GM13976 (cell line): ENCODE measurements around the gene TRABD.

ENCODE experiments used
- DNase-seq: peaks from one replicate; pipeline ENCODE4 v3.0.0; 2012; ENCODE audit warnings: low spot score
- in situ Hi-C: fragments of 300-500 bp; cut with MboI; formaldehyde crosslinking; loops from one replicate; pipeline ENCODE4 v1.12.0; 2022; ENCODE audit warnings: low sequenced_read_pairs, mixed read lengths, inconsistent platforms; ENCODE audit not compliant: unreplicated experiment
- TF ChIP-seq, protein P1 (sequence below): IDR thresholded peaks from 2 replicates; pipeline ENCODE4 v1.5.1; 2012; ENCODE audit warnings: borderline replicate concordance, mild to moderate bottlenecking; ENCODE audit not compliant: insufficient read depth; ENCODE audit errors: extremely low read depth, missing control alignments, control extremely low read depth

The TRABD gene

GRCh38 chr22:50190182-50190940 lies 4.6 kb downstream of the TRABD start:
- in situ Hi-C loops: no loop called here
- DNase-seq: peak; percentile 87
- TF ChIP-seq, protein P1, sequence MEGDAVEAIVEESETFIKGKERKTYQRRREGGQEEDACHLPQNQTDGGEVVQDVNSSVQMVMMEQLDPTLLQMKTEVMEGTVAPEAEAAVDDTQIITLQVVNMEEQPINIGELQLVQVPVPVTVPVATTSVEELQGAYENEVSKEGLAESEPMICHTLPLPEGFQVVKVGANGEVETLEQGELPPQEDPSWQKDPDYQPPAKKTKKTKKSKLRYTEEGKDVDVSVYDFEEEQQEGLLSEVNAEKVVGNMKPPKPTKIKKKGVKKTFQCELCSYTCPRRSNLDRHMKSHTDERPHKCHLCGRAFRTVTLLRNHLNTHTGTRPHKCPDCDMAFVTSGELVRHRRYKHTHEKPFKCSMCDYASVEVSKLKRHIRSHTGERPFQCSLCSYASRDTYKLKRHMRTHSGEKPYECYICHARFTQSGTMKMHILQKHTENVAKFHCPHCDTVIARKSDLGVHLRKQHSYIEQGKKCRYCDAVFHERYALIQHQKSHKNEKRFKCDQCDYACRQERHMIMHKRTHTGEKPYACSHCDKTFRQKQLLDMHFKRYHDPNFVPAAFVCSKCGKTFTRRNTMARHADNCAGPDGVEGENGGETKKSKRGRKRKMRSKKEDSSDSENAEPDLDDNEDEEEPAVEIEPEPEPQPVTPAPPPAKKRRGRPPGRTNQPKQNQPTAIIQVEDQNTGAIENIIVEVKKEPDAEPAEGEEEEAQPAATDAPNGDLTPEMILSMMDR: peak; percentile 49

- DNase-seq: peak; percentile 82
- in situ Hi-C loops: no loop called here
- TF ChIP-seq, protein P1: no peak
Measured at GRCh38 chr22:50190941-50191741, 5.4 kb downstream of the TRABD start.

DNA sequence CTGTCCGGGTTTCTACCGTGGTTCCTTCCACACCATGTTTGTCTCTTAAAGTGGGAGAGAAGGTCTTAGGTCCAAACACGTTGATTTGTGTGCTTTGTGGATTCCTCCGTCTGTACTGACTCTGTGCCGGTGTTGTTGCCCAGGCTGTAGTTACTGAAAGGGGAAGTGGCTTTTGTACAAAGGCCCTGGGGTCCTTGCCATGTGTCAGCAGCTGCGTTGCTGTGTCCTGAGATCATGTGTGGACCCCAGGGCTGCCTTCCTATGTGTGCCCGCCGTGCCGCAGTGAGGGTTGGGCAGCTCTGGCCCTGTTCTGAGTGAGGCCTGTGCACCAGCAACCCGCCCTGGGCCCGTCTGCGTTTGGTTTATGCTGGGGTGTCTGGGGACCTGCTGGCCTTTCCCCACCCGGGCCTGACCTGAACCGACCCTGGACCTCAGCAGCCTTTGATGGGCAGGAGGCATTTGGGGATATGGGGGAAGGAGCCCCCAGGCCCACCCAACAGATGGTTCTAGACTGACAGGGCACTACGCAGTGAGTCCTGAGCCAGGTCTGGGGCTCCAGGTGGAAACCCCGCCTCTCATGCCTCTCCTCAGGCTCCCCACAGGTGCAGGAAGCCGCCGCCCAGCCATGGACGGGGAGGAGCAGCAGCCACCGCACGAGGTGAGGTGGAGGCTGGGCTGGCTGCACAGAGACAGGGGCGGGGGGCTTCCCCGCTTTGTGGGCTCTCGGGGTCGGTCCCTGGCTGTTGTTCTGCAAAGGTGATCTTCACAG lies 6.9 kb downstream of the TRABD start:
- in situ Hi-C loops: no loop called here
- TF ChIP-seq, protein P1: no peak
- peak; percentile 56 for DNase-seq

- in situ Hi-C loops: no loop called here
- DNase-seq: no peak
- TF ChIP-seq, protein P1: no peak
Measured at GRCh38 chr22:50193621-50194020, 7.9 kb downstream of the TRABD start.

DNA sequence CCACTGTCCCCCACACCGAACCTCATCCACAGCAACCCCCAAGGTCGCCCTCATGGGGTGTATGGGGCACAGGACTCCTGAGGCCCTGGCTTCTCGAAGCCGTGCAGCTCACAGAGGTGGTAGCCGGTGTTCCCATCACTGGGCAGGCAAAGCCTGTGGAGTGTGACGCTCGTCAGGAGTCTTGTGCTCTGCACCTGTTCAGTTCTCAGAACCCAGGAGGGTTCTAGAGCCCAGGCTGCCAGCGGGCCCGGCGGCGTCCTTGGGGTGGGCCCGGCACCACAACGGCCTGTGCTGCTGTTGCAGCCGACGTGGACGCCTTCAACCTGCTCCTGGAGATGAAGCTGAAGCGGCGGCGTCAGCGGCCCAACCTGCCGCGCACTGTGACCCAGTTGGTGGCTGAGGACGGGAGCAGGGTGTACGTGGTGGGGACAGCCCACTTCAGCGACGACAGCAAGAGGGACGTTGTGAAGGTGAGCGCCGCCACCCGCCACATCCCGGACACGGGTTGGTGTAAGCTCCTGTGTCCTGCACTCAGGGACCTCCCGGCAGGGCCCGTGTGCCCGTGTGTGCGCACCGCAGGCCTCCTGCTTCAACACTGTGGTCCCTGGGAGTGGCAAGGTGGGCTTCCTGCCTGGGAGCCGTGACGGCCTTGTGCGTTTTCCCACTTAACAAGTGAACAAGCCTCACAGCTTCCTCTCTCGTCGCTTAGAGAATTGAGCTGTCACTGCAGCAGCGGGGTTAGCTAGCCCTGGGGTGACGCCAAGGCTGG lies 8.5 kb downstream of the TRABD start:
- no peak for DNase-seq
- in situ Hi-C loops: no loop called here
- TF ChIP-seq, protein P1: no peak
